AG10803 (cell line): ENCODE results near the gene PRKCE.

Experiments used
- DNase-seq: peaks from one replicate; pipeline ENCODE4 v3.0.0; 2010; ENCODE audit warnings: low read depth
- H3K4me3 ChIP-seq: 2 replicates; pipeline ENCODE4 v1.5.1; 2011; ENCODE audit warnings: mild to moderate bottlenecking, low read length, control low read depth
- TF ChIP-seq, protein P1 (sequence below): conservative IDR thresholded peaks from 2 replicates; pipeline ENCODE4 v1.5.1; 2011; ENCODE audit warnings: mild to moderate bottlenecking, low read length, control low read depth, inconsistent platforms

Gene PRKCE

DNA sequence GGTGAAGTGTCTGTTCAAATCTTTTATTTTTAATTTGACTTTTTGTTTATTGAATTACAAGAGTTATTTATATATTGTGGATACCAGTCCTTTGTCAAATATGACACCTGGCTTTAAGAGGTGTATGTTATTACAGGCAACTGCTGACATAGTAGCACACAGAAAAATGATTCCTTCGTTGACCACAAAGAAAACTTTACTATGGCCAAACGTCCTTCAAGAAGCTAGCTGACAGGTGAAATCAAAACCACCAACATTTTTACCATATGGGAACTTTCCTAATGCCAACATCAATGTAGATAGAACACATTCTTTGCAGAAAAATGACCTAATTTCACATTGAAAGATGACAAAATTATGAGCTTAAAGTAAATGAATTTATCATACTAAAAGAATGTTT, 34.0 kb upstream of the PRKCE start:
- DNase-seq: no peak
- TF ChIP-seq, protein P1, sequence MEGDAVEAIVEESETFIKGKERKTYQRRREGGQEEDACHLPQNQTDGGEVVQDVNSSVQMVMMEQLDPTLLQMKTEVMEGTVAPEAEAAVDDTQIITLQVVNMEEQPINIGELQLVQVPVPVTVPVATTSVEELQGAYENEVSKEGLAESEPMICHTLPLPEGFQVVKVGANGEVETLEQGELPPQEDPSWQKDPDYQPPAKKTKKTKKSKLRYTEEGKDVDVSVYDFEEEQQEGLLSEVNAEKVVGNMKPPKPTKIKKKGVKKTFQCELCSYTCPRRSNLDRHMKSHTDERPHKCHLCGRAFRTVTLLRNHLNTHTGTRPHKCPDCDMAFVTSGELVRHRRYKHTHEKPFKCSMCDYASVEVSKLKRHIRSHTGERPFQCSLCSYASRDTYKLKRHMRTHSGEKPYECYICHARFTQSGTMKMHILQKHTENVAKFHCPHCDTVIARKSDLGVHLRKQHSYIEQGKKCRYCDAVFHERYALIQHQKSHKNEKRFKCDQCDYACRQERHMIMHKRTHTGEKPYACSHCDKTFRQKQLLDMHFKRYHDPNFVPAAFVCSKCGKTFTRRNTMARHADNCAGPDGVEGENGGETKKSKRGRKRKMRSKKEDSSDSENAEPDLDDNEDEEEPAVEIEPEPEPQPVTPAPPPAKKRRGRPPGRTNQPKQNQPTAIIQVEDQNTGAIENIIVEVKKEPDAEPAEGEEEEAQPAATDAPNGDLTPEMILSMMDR: no peak
- H3K4me3 ChIP-seq: no peak overlapping the region

DNA sequence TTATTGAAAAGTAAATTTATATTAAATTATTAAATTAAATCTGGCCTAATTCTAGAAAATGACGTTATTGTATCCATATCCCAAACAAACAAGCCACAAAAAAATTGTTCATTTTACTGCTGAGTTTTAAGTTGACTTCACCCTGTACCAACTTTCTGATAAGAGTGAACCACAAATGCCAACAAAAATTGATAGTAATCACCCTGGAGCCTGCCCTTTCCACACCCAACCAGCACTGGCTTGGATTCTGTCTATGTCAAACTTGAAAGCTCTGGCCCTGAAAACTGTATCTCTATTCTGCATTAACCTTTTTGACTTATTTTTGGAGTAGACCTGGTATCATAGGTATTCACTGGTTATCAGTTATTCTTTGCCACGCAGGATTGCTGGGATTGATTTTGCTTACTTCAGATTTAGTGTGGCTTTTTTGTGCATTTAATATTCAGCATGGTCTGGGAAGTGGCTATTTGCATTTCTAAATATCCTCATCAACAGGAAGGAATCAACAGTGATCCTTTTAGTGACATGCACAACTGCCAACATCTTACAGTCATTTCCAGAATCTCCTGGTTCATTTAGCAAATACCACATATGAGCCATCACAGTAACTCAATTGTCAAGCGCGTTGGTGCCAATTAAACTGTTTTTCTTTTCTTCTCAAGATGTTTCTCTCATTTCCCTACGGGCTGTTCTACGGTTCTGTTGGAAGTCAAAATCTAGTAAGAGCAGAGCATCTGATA, 29.0 kb upstream of the PRKCE start:
- TF ChIP-seq, protein P1: no peak
- DNase-seq: no peak

DNA sequence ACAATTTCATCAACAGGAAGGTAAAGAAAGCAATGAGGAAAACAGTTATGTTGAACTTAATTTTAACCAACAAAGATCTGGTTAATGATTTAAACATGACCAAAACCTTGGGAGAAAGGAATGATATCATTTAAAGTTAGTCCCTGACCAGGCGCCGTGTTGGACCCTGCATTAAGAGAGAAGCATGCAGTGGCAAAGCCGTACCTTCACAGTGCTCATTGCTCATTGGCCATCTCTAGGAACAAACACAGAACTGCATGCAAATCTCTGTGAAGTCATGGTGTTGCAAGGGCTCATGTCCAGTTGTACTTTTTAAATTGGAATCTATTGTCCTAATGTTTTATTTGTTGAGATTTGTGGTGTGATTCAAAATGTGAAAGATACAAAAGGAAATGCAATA, 28.4 kb upstream of the PRKCE start:
- TF ChIP-seq, protein P1: no peak

More for the DNA sequence above, 29.0 kb upstream of the PRKCE start:
- no peak overlapping the region for H3K4me3 ChIP-seq

DNA sequence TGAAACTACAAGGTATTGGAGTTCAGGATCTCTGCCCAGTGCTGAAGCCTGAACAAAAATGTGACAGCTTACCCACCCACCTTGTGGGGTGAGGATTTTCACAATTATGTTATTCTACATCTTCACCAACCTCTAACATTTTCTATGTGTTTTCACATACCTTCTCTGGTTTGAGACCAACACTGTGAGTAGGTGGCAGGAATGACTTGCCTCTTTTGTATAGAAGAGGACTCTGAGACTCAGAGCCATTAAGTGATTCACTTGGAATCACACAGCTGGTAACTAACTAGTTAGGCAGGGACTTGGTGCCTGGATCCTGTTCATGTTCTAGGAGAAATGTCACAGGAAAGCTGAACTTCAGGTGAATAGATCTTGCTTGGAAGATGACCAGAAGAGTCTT, 25.7 kb upstream of the PRKCE start:
- TF ChIP-seq, protein P1: no peak
- H3K4me3 ChIP-seq: no peak overlapping the region
- no peak for DNase-seq

More for the DNA sequence above, 28.4 kb upstream of the PRKCE start:
- DNase-seq: no peak
- no peak overlapping the region for H3K4me3 ChIP-seq

DNA sequence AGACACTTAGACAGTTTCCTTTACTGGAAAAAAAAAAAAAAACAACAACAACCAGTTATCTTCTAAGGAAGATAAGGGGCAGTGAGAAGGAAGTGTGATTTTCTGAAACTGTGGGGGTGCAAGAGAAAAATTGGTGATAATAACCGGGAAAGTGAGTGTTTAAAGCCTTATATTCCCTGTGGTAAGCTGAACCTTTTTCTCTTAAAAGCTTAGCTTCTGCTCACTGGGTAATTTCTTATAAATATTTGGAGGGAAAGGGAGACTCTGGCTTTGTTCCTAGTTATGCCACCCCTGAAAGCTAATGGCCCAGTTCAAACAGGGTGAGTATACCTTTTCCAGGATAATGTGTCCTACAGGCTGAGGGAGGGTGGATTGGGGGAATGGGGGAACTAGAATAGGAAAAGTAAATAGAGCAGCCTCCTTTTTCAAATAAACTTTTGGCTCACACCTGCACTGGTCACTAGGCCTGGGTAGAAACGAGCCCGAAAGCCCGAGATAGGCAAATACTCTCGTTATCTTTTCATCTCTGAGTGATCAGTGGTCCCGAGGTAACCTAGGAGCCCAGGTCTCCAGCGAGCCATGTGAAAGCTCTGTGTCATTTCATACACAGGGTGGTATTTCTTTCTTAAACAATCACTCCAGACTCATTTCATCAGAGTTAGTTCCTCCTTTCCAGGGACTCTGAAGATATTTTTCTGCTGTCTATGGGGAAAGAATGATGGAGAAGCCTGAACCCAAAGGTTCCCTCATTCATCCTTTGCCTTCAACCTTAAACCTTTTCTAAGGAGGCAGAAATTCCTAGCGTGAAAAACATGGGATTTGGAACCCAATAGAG, 24.9 kb upstream of the PRKCE start:
- DNase-seq: no peak
- TF ChIP-seq, protein P1: no peak
- H3K4me3 ChIP-seq: no peak overlapping the region

DNA sequence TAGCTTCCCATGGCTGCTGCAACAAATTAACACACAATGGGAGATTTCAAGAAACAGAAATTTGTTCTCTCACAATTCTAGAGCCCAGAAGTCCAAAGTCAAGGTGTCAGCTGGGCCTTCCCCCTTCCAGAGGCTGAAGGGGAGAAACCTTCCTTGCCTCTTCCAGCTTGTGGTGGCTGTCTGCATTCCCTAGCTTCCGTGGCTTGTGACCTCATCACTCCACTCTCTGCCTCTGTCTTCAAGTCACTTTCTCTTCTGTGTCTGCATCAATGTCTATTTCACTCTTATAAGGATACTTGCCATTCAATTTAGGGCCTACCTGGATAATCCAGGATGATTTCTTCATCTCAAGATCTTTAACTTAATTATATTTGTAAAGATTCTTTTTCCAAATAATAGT, 23.6 kb upstream of the PRKCE start:
- peak; percentile 67 for DNase-seq
- H3K4me3 ChIP-seq: no peak overlapping the region
- TF ChIP-seq, protein P1: no peak
